Astrocyte (in vitro differentiated cells and primary cell): ENCODE measurements around the gene KRTAP6-2.

Source experiments
- EZH2 ChIP-seq: IDR thresholded peaks from 2 replicates; pipeline ENCODE4 v1.6.1; 2012; ENCODE audit warnings: mild to moderate bottlenecking, low read length, inconsistent platforms; ENCODE audit not compliant: insufficient read depth
- TF ChIP-seq, protein P1 (sequence below): IDR thresholded peaks from 2 replicates; pipeline ENCODE4 v1.5.1; 2011; ENCODE audit warnings: low read depth, mild to moderate bottlenecking, inconsistent platforms, low read length, moderate library complexity; ENCODE audit not compliant: insufficient read depth

DNA sequence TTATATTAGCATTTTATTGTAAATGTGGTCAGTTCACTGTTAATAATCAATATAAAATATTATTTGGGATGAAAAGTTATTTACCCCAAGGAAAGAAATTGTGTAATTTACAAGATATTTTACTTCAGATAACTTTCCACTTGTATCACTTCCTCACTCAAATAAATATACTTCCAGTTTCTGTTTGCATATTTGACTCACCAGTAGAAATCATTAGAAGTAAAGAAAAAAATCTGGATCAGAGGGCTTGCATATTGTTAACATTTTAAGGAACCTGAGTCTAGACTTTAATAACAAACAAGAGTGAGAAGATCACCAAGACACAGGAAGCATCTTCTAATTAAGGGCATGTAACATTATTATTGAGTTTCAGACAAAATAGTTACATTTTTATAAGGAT lies 21.4 kb upstream of the KRTAP6-2 start:
- TF ChIP-seq, protein P1, sequence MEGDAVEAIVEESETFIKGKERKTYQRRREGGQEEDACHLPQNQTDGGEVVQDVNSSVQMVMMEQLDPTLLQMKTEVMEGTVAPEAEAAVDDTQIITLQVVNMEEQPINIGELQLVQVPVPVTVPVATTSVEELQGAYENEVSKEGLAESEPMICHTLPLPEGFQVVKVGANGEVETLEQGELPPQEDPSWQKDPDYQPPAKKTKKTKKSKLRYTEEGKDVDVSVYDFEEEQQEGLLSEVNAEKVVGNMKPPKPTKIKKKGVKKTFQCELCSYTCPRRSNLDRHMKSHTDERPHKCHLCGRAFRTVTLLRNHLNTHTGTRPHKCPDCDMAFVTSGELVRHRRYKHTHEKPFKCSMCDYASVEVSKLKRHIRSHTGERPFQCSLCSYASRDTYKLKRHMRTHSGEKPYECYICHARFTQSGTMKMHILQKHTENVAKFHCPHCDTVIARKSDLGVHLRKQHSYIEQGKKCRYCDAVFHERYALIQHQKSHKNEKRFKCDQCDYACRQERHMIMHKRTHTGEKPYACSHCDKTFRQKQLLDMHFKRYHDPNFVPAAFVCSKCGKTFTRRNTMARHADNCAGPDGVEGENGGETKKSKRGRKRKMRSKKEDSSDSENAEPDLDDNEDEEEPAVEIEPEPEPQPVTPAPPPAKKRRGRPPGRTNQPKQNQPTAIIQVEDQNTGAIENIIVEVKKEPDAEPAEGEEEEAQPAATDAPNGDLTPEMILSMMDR, result no peak
- TF ChIP-seq EZH2, result no peak
